IMR-90 (cell line): ENCODE data around the gene NFE2. TPM values are rescaled to one million over a fixed set of nuclear protein-coding genes. Genes with fewer than 3 reads are reported as not detected.
A peak's percentile ranks its signal among the peaks of the same experiment; 100 is the strongest.

Experiments
- ATAC-seq: fragments of 200-7000 bp; cut with Tn5 transposase; 2 replicates; pipeline ENCODE4 v1.9.1; 2020; ENCODE audit warnings: low read depth, mild to moderate bottlenecking, moderate library complexity
- BruUV-seq: library from RNA; stranded (reverse); fragments of 400-500 nt; replicated peaks from 2 replicates; lab custom pipeline; 2021; lab: Mats Ljungman, UMichigan
- CTCF ChIA-PET: fragments of 300-600 bp; formaldehyde crosslinking; extraction: SDS; loops from one replicate; lab custom pipeline; 2021; ENCODE audit warnings: antibody characterized with exemption; lab: Yijun Ruan, JAX
- POLR2A ChIA-PET: fragments of 300-600 bp; sonication (Branson Sonifier 250); formaldehyde crosslinking; loops from one replicate; lab custom pipeline; 2022; ENCODE audit warnings: antibody characterized with exemption; ENCODE audit not compliant: unreplicated experiment; lab: Charles Lee
- DNase-seq: peaks from one replicate; pipeline ENCODE4 v3.0.0; 2013
- H2AFZ ChIP-seq: replicated peaks from 2 replicates; pipeline ENCODE3; 2013; ENCODE audit warnings: low read length, mild to moderate bottlenecking; ENCODE audit not compliant: poor library complexity
- H2AK5ac ChIP-seq: 2 replicates; pipeline ENCODE4 v1.6.1; 2013; ENCODE audit warnings: low read depth, low read length, inconsistent platforms
- H2AK9ac ChIP-seq: replicated peaks from 2 replicates; pipeline ENCODE3; 2013; ENCODE audit warnings: mild to moderate bottlenecking, low read depth, low read length, moderate library complexity; ENCODE audit not compliant: poor library complexity
- H2BK120ac ChIP-seq: 2 replicates; pipeline ENCODE4 v1.6.1; 2013; ENCODE audit warnings: low read depth, low read length, inconsistent platforms
- H2BK15ac ChIP-seq: 3 replicates; pipeline ENCODE4 v1.6.1; 2013; ENCODE audit warnings: low read depth, low read length, inconsistent platforms
- H2BK20ac ChIP-seq: 2 replicates; pipeline ENCODE4 v1.6.1; 2013; ENCODE audit warnings: low read depth, mild to moderate bottlenecking, inconsistent platforms, low read length, moderate library complexity
- H2BK5ac ChIP-seq: 2 replicates; pipeline ENCODE4 v1.6.1; 2013; ENCODE audit warnings: mild to moderate bottlenecking, low read depth, low read length, inconsistent platforms; ENCODE audit not compliant: poor library complexity, severe bottlenecking
- H3K14ac ChIP-seq: replicated peaks from 2 replicates; pipeline ENCODE4 v1.6.1; 2013; ENCODE audit warnings: low read depth, low read length, inconsistent platforms
- H3K18ac ChIP-seq: 2 replicates; pipeline ENCODE4 v1.6.1; 2013; ENCODE audit warnings: low read depth, low read length, control low read depth
- H3K23ac ChIP-seq: 2 replicates; pipeline ENCODE4 v1.6.1; 2013; ENCODE audit warnings: low read depth, low read length, inconsistent platforms
- H3K27ac ChIP-seq: 2 replicates; pipeline ENCODE4 v1.5.1; 2013; ENCODE audit warnings: mild to moderate bottlenecking, control low read depth, low read length; ENCODE audit not compliant: insufficient read depth
- H3K27me3 ChIP-seq: 2 replicates; pipeline ENCODE4 v1.6.1; 2013; ENCODE audit warnings: low read length; ENCODE audit not compliant: control insufficient read depth, insufficient read depth
- H3K36me3 ChIP-seq: 2 replicates; pipeline ENCODE4 v1.6.1; 2013; ENCODE audit warnings: low read length, mixed read lengths; ENCODE audit not compliant: control insufficient read depth, insufficient read depth
- H3K4ac ChIP-seq: 2 replicates; pipeline ENCODE4 v1.6.1; 2013; ENCODE audit warnings: low read depth, low read length, inconsistent platforms
- H3K4me1 ChIP-seq: 2 replicates; pipeline ENCODE4 v1.6.1; 2013; ENCODE audit warnings: low read length, mixed read lengths; ENCODE audit not compliant: control insufficient read depth, insufficient read depth
- H3K4me2 ChIP-seq: 2 replicates; pipeline ENCODE4 v1.6.1; 2013; ENCODE audit warnings: low read depth, mild to moderate bottlenecking, control low read depth, low read length, moderate library complexity
- H3K4me3 ChIP-seq: 2 replicates; pipeline ENCODE4 v1.5.1; 2013; ENCODE audit warnings: low read depth, mild to moderate bottlenecking, control low read depth, low read length, moderate library complexity; ENCODE audit not compliant: insufficient read depth
- H3K56ac ChIP-seq: 2 replicates; pipeline ENCODE4 v1.6.1; 2013; ENCODE audit warnings: low read length, inconsistent platforms; ENCODE audit not compliant: insufficient read depth; ENCODE audit errors: extremely low read depth
- H3K79me1 ChIP-seq, 2 experiments: 2 replicates each; pipeline ENCODE4 v1.6.1; 2013; ENCODE audit warnings: low read length in 2 of 2, inconsistent platforms in 1 of 2, low read depth in 1 of 2
- H3K9ac ChIP-seq: 2 replicates; pipeline ENCODE4 v1.6.1; 2013; ENCODE audit warnings: low read depth, low read length, control low read depth
- H3K9me1 ChIP-seq: 2 replicates; pipeline ENCODE4 v1.6.1; 2013; ENCODE audit warnings: low read length, inconsistent platforms; ENCODE audit not compliant: insufficient read depth
- H3K9me3 ChIP-seq: 2 replicates; pipeline ENCODE4 v1.6.1; 2013; ENCODE audit warnings: low read length; ENCODE audit not compliant: control insufficient read depth, insufficient read depth
- H4K20me1 ChIP-seq: 2 replicates; pipeline ENCODE4 v1.6.1; 2013; ENCODE audit warnings: low read length, inconsistent platforms; ENCODE audit not compliant: insufficient read depth
- H4K5ac ChIP-seq: 2 replicates; pipeline ENCODE4 v1.6.1; 2013; ENCODE audit warnings: mild to moderate bottlenecking, low read depth, low read length, control low read depth
- H4K8ac ChIP-seq, 2 experiments: 2 replicates each; pipeline ENCODE4 v1.6.1; 2013; ENCODE audit warnings: low read depth in 2 of 2, low read length in 2 of 2, control low read depth in 1 of 2, inconsistent platforms in 1 of 2
- H4K91ac ChIP-seq: 2 replicates; pipeline ENCODE4 v1.6.1; 2013; ENCODE audit warnings: low read depth, low read length, inconsistent platforms; ENCODE audit not compliant: insufficient read depth
- CEBPB ChIP-seq: IDR thresholded peaks from 2 replicates; pipeline ENCODE4 v1.6.1; 2012; ENCODE audit warnings: low read depth, low read length, improper control_type of control experiment
- CHD1 ChIP-seq: IDR thresholded peaks from 2 replicates; pipeline ENCODE4 v1.6.1; 2012; ENCODE audit warnings: low read depth, low read length, improper control_type of control experiment
- MAFK ChIP-seq: IDR thresholded peaks from 2 replicates; pipeline ENCODE4 v1.6.1; 2012; ENCODE audit warnings: low read depth, low read length, improper control_type of control experiment
- MAZ ChIP-seq: IDR thresholded peaks from 2 replicates; pipeline ENCODE4 v1.6.1; 2012; ENCODE audit warnings: low read depth, mild to moderate bottlenecking, low read length, improper control_type of control experiment, moderate library complexity, borderline replicate concordance
- MXI1 ChIP-seq: IDR thresholded peaks from 2 replicates; pipeline ENCODE4 v1.6.1; 2012; ENCODE audit warnings: low read depth, mild to moderate bottlenecking, low read length, moderate library complexity, borderline replicate concordance
- NFE2L2 ChIP-seq: fragments of 150-350 bp; IDR thresholded peaks from 2 replicates; pipeline ENCODE4 v1.6.1; 2016; ENCODE audit warnings: low read depth, mild to moderate bottlenecking, low read length
- POLR2A ChIP-seq: IDR thresholded peaks from 2 replicates; pipeline ENCODE4 v1.6.1; 2012; ENCODE audit warnings: mild to moderate bottlenecking, low read depth, low read length
- RCOR1 ChIP-seq: IDR thresholded peaks from 2 replicates; pipeline ENCODE4 v1.6.1; 2012; ENCODE audit warnings: mild to moderate bottlenecking, low read length, improper control_type of control experiment; ENCODE audit not compliant: insufficient replicate concordance
- RFX5 ChIP-seq: IDR thresholded peaks from 2 replicates; pipeline ENCODE4 v1.8.0; 2012; ENCODE audit warnings: low read depth, mild to moderate bottlenecking, low read length, moderate library complexity
- SMC3 ChIP-seq: fragments of 150-350 bp; IDR thresholded peaks from 2 replicates; pipeline ENCODE4 v1.6.1; 2016; ENCODE audit warnings: low read depth, mild to moderate bottlenecking, antibody characterized with exemption, low read length, moderate library complexity
- WGBS, 2 experiments: methylation state at CpG; one replicate each; pipeline versions ENCODE4 v1.1.5 to v1.1.7; 2013; ENCODE audit warnings: missing lambda C conversion rate in 2 of 2; ENCODE audit not compliant: insufficient read length in 1 of 2; ENCODE audit errors: extremely low coverage in 2 of 2; 5-methylcytosine and 5-hydroxymethylcytosine counted together
- dilution Hi-C: fragments of 300-500 bp; cut with HindIII; formaldehyde crosslinking; loops from one replicate; pipeline ENCODE4 v1.14.3; 2018; ENCODE audit warnings: low sequenced_read_pairs; ENCODE audit not compliant: unreplicated experiment
- in situ Hi-C: fragments of 300-500 bp; cut with MboI; formaldehyde crosslinking; loops from 3 replicates; pipeline ENCODE4 v1.14.3; 2019; ENCODE audit warnings: low sequenced_read_pairs, inconsistent platforms, mixed read lengths
- intact Hi-C: fragments of 100-400 bp; cut with micrococcal nuclease; formaldehyde crosslinking; loops from 2 replicates; pipeline ENCODE4 v1.10.0; 2022
- polyA plus RNA-seq, 3 experiments: library from polyadenylated mRNA; depleted of rRNA; stranded (reverse); fragments of >200 nt; gene quantifications; 2 replicates each; pipeline ENCODE4 v1.2.3, GENCODE V29; 2012; ENCODE audit warnings: low replicate concordance in 1 of 3
- total RNA-seq: library from RNA; depleted of rRNA; stranded (reverse); fragments of >200 nt; gene quantifications from 2 replicates; pipeline ENCODE4 v1.2.3, GENCODE V29; 2012
- TF ChIP-seq, protein P1 (sequence below): fragments of 150-350 bp; IDR thresholded peaks from 2 replicates; pipeline ENCODE4 v1.6.1; 2017; ENCODE audit warnings: mild to moderate bottlenecking, antibody characterized with exemption, low read length, low read depth
- TF ChIP-seq, protein P2 (sequence below): fragments of 150-350 bp; IDR thresholded peaks from 2 replicates; pipeline ENCODE4 v1.6.1; 2016; ENCODE audit warnings: low read depth, mild to moderate bottlenecking, low read length, moderate library complexity, borderline replicate concordance

NFE2 gene
- total and polyA plus RNA-seq, 2 of the 4 experiments (the other 2 are of a cell fraction): 0.18 to 0.32 TPM

- Histone ChIP-seq H2AFZ (peak within 1 kb of the TSS; percentile 94), H3K27me3 (no peaks in the 10 kb centered on the region), H4K5ac (peak within 1 kb of the TSS; percentile 82), H4K91ac (peak within 1 kb of the TSS; percentile 94), H3K9me3 (no peaks in the 10 kb centered on the region), H3K4me3 (peak within 1 kb of the TSS; percentile 63), H3K79me1 (peaks cover 0 to 32% of the 10 kb centered on the region in 2 experiments; a peak in 3 of 4 replicates), H3K18ac (peak within 1 kb of the TSS; percentile 59), H2AK5ac (peak within 1 kb of the TSS; percentile 96), H3K56ac (peak within 1 kb of the TSS; percentile 97), H4K8ac (peak within 1 kb of the TSS; percentile 93 to 96), H3K4ac (peak within 1 kb of the TSS; percentile 96), H3K36me3 (peaks cover 24% of the 10 kb centered on the region), H3K9me1 (no peaks in the 10 kb centered on the region), H2BK120ac (peak within 1 kb of the TSS; percentile 75), H3K9ac (peak within 1 kb of the TSS; percentile 93), H3K4me1 (peaks cover 3% of the 10 kb centered on the region), H3K23ac (peak within 1 kb of the TSS; percentile 99), H3K27ac (peak within 1 kb of the TSS; percentile 82), H2AK9ac (peak within 1 kb of the TSS; percentile 99), H3K4me2 (peak within 1 kb of the TSS; percentile 86), H2BK20ac (peak within 1 kb of the TSS; percentile 70; the same call in 1 of the 2 replicates), H4K20me1 (peaks cover 47% of the 10 kb centered on the region), H2BK5ac (peak within 1 kb of the TSS; percentile 88), H3K14ac (peak within 1 kb of the TSS; percentile 98), H2BK15ac (peak within 1 kb of the TSS; percentile 71; the same call in 1 of the 3 replicates)
- ChIA-PET POLR2A (interaction anchor here (0.5 to 1.0 kb wide), 6 partner anchors 12 to 1632 kb away, joined by 3 to 6 read pairs (median 3); no protein-coding TSS in a partner anchor), CTCF (interaction anchor here (1.0 to 1.4 kb wide), 2 partner anchors 27 to 63 kb away, joined by 3 to 5 read pairs; no protein-coding TSS in a partner anchor)
- ATAC-seq: peak; percentile 82
- in situ Hi-C loops: loop anchor here (5.0 kb wide), 1 partner anchor 53 kb away; no protein-coding TSS in a partner anchor
- 0% methylated on average over 22 of the region's 49 CpGs; no CpG with 5 or more reads in 1 of the 2 experiments for WGBS, 2 experiments
- intact Hi-C loops: loop anchor here (1.0 to 2.0 kb wide), 4 partner anchors 21 to 79 kb away; partner anchors contain the start of gene COPZ1
- peak; percentile 100 for DNase-seq
- no TSS peak for BruUV-seq
- dilution Hi-C loops: no loop called here
- TF ChIP-seq RFX5: no peak
- TF ChIP-seq CEBPB: peak; percentile 25; the same call in 1 of the 2 replicates
- peak; percentile 92 for TF ChIP-seq POLR2A
- TF ChIP-seq, protein P1, sequence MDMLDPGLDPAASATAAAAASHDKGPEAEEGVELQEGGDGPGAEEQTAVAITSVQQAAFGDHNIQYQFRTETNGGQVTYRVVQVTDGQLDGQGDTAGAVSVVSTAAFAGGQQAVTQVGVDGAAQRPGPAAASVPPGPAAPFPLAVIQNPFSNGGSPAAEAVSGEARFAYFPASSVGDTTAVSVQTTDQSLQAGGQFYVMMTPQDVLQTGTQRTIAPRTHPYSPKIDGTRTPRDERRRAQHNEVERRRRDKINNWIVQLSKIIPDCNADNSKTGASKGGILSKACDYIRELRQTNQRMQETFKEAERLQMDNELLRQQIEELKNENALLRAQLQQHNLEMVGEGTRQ: peak; percentile 59
- TF ChIP-seq, protein P2, sequence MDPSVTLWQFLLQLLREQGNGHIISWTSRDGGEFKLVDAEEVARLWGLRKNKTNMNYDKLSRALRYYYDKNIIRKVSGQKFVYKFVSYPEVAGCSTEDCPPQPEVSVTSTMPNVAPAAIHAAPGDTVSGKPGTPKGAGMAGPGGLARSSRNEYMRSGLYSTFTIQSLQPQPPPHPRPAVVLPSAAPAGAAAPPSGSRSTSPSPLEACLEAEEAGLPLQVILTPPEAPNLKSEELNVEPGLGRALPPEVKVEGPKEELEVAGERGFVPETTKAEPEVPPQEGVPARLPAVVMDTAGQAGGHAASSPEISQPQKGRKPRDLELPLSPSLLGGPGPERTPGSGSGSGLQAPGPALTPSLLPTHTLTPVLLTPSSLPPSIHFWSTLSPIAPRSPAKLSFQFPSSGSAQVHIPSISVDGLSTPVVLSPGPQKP: no peak
- TF ChIP-seq MXI1: peak; percentile 78
- TF ChIP-seq NFE2L2: no peak
- TF ChIP-seq RCOR1: no peak
- 0 out of 2 replicates have a peak, but pooled peaks have one; percentile 8 for TF ChIP-seq MAZ
- no peak for TF ChIP-seq MAFK
- no peak for TF ChIP-seq CHD1
- no peak for TF ChIP-seq SMC3
Measured at GRCh38 chr12:54279632-54280467, 21.0 kb downstream of the NFE2 start, which contains the start of gene CBX5. TSS of gene CBX5 (minus strand) at chr12:54280122. CDS start at chr12:54257650, 22,472 bp downstream.
